ENCODE measurements around the gene TFPT.

TFPT gene, protein sequence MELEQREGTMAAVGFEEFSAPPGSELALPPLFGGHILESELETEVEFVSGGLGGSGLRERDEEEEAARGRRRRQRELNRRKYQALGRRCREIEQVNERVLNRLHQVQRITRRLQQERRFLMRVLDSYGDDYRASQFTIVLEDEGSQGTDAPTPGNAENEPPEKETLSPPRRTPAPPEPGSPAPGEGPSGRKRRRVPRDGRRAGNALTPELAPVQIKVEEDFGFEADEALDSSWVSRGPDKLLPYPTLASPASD

DNA sequence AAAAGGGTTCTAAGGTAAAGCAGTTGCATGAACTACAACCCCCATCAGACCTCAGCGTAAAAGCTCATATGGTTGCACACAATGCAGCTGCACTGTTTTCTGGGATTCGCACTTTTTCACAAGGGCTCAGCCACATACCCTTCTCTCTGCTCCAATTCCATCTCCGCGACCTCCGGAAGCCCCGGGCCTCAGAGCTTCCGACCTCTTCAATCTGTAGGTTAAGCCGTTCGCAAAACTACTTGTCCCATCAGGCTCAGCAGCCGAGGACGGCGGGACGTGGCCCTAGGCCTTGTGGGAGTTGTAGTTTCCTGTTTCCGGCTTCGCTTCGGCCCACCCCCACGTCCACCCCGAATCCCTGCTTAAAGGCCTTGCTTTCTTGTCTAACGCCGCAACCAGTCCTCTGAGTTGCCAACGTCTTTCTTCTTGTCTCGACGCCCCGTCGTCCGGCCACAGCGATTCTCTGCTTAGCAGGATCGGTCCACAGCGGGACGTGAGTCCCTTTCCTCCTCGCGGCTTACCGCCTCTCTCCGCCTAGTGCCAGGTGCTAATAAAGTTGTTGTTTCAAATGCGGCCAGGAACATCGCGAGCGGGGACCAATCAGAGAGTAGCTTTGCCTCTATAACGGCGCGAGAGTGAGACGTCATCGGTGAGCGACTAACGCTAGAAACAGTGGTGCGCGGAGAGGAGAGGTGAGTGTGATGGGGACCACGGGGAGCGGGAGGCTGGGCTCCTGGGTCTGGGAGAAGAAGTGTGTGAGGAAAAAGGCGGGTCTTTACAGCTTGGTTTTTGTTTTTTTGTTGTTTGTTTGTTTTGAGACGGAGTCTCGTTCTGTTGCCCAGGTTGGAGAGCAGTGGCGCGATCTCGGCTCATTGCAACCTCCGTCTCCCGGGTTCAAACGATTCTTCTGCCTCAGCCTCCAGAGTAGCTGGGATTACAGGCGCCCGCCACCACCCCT lies at the start of gene TFPT, which contains the start of gene PRPF31:
TFPT (minus strand) TSS at position 549 of the 955 bp plus-strand sequence; CDS start at position 161, 388 bp downstream.
PRPF31 (plus strand) TSS at position 646 of the 955 bp plus-strand sequence. CDS start 2,525 bp downstream, outside the sequence.
- peak within 1 kb of the TSS; percentile 89 for H2AFZ ChIP-seq (ENCODE audit: low read depth, low read length)
- peak; percentile 86 for ATAC-seq (ENCODE audit: insufficient read depth, low read depth)
- H3K4me2 ChIP-seq (ENCODE audit: insufficient read depth, low read length): peak within 1 kb of the TSS; percentile 94
- H3K27me3 ChIP-seq (ENCODE audit: insufficient read depth, low read length, poor library complexity): no peaks in the 10 kb centered on the region
- H3K36me3 ChIP-seq (ENCODE audit: insufficient read depth, low read length): peaks cover 49% of the 10 kb centered on the region
- no peaks in the 10 kb centered on the region for H3K9me3 ChIP-seq (ENCODE audit: insufficient read depth, low read length, severe bottlenecking)
- H4K20me1 ChIP-seq (ENCODE audit: insufficient read depth, low read length): peaks cover 31% of the 10 kb centered on the region
- TF ChIP-seq EZH2 (IDR thresholded peaks at IDR 0.05; ENCODE audit: borderline replicate concordance, low read depth, low read length, severe bottlenecking): no peak
- TF ChIP-seq, protein P1, sequence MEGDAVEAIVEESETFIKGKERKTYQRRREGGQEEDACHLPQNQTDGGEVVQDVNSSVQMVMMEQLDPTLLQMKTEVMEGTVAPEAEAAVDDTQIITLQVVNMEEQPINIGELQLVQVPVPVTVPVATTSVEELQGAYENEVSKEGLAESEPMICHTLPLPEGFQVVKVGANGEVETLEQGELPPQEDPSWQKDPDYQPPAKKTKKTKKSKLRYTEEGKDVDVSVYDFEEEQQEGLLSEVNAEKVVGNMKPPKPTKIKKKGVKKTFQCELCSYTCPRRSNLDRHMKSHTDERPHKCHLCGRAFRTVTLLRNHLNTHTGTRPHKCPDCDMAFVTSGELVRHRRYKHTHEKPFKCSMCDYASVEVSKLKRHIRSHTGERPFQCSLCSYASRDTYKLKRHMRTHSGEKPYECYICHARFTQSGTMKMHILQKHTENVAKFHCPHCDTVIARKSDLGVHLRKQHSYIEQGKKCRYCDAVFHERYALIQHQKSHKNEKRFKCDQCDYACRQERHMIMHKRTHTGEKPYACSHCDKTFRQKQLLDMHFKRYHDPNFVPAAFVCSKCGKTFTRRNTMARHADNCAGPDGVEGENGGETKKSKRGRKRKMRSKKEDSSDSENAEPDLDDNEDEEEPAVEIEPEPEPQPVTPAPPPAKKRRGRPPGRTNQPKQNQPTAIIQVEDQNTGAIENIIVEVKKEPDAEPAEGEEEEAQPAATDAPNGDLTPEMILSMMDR (IDR thresholded peaks at IDR 0.05; ENCODE audit: borderline replicate concordance, extremely low read depth, low read length, poor library complexity, severe bottlenecking): no peak
- H3K79me2 ChIP-seq (ENCODE audit: insufficient read depth, low read length): peaks cover 67% of the 10 kb centered on the region
- DNase-seq: peak; percentile 96
- H3K4me3 ChIP-seq (ENCODE audit: low read depth in 1 of 2, low read length in 2 of 2): peak within 1 kb of the TSS; percentile 95 to 96
- H3K27ac ChIP-seq (ENCODE audit: low read length): peak within 1 kb of the TSS; percentile 92
- peak within 1 kb of the TSS; percentile 79 for H3K9ac ChIP-seq (ENCODE audit: low read depth, low read length)
- H3K4me1 ChIP-seq (ENCODE audit: insufficient read depth, low read length): peaks cover 27% of the 10 kb centered on the region

DNA sequence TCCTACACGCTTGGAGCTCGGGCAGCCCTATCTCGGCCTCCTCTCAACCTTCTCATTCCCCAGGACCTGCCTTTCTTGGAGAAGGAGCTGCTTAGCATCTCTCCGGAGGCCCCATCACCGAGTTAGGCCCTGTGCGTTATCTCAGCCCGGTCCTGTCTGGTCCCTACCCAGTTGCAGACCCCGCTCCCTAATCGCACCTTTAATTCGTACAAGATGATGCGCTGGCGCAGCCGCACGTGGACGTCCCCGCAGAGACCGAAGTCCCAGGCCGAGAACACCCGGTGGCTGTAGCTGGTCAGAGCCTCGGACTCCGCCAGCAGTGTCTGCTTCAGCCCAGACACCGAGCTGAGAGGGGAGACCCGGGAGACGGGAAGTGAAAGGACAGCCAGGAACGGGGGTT lies 49.8 kb upstream of the TFPT start:
- TF ChIP-seq EZH2 (IDR thresholded peaks at IDR 0.05; ENCODE audit: borderline replicate concordance, low read depth, low read length, severe bottlenecking): no peak
- TF ChIP-seq, protein P1 (IDR thresholded peaks at IDR 0.05; ENCODE audit: borderline replicate concordance, extremely low read depth, low read length, poor library complexity, severe bottlenecking): no peak
- Histone ChIP-seq H3K79me2 (ENCODE audit: insufficient read depth, low read length) (peaks cover 16% of the 10 kb centered on the region), H4K20me1 (ENCODE audit: insufficient read depth, low read length) (peaks cover 5% of the 10 kb centered on the region), H3K36me3 (ENCODE audit: insufficient read depth, low read length) (no peaks in the 10 kb centered on the region), H3K4me2 (ENCODE audit: insufficient read depth, low read length) (no peak overlapping the region), H2AFZ (ENCODE audit: low read depth, low read length) (no peak overlapping the region), H3K4me3 (ENCODE audit: low read depth in 1 of 2, low read length in 2 of 2) (no peak overlapping the region), H3K27ac (ENCODE audit: low read length) (no peak overlapping the region), H3K27me3 (ENCODE audit: insufficient read depth, low read length, poor library complexity) (no peaks in the 10 kb centered on the region), H3K9me3 (ENCODE audit: insufficient read depth, low read length, severe bottlenecking) (no peaks in the 10 kb centered on the region), H3K4me1 (ENCODE audit: insufficient read depth, low read length) (peaks cover 40% of the 10 kb centered on the region), H3K9ac (ENCODE audit: low read depth, low read length) (no peak overlapping the region)
- ATAC-seq (ENCODE audit: insufficient read depth, low read depth) (no peak), DNase-seq (no peak)

DNA sequence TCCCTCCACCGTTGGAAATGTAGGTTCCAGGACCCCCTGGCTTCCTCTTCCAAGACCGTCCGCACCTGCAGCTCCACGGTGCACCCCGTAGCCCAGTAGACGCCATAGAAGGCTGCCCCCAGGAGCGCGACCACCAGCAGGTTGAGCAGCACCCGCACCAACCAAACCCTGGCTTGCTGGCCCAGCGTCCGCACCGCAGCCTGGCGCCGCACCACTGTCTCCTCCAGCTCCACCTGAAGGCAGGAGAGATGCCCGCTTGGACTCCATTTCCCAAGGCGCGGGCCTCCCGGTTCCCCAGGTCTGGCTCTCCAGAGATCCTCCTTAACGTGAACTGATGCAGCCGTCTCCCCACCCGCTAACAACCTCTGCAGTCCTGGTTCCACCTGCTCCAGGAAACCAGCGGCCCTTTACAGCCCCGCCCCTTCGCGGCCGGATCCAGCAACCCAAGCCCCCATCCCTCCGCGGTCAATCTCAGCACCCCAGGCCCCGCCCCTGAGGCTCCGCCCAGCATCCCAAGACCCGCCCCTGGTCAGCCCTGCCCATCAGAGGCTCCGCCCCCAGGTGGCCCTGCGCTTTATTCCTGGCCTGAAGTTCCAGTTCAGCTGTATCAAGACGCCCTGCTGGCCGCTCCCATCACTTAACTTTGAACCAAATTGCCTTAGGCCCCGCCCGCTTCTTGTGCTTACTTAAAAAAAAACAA lies 49.1 kb upstream of the TFPT start:
- DNase-seq: no peak
- no peak overlapping the region for H3K9ac ChIP-seq (ENCODE audit: low read depth, low read length)
- no peak overlapping the region for H3K4me2 ChIP-seq (ENCODE audit: insufficient read depth, low read length)
- peaks cover 18% of the 10 kb centered on the region for H3K79me2 ChIP-seq (ENCODE audit: insufficient read depth, low read length)
- no peak for ATAC-seq (ENCODE audit: insufficient read depth, low read depth)
- no peaks in the 10 kb centered on the region for H3K9me3 ChIP-seq (ENCODE audit: insufficient read depth, low read length, severe bottlenecking)
- no peak for TF ChIP-seq EZH2 (IDR thresholded peaks at IDR 0.05; ENCODE audit: borderline replicate concordance, low read depth, low read length, severe bottlenecking)
- TF ChIP-seq, protein P1 (IDR thresholded peaks at IDR 0.05; ENCODE audit: borderline replicate concordance, extremely low read depth, low read length, poor library complexity, severe bottlenecking): no peak
- H3K4me3 ChIP-seq (ENCODE audit: low read depth in 1 of 2, low read length in 2 of 2): no peak overlapping the region
- peaks cover 43% of the 10 kb centered on the region for H3K4me1 ChIP-seq (ENCODE audit: insufficient read depth, low read length)
- H3K36me3 ChIP-seq (ENCODE audit: insufficient read depth, low read length): no peaks in the 10 kb centered on the region
- H3K27ac ChIP-seq (ENCODE audit: low read length): no peak overlapping the region
- no peaks in the 10 kb centered on the region for H3K27me3 ChIP-seq (ENCODE audit: insufficient read depth, low read length, poor library complexity)
- H2AFZ ChIP-seq (ENCODE audit: low read depth, low read length): no peak overlapping the region
- peaks cover 5% of the 10 kb centered on the region for H4K20me1 ChIP-seq (ENCODE audit: insufficient read depth, low read length)
